IMR-90 (cell line): Measurements from ENCODE around the gene NT5C3A. TPM values are rescaled to one million over a fixed set of nuclear protein-coding genes. Genes with fewer than 3 reads are reported as not detected.
"Not testable (repeated sequence)": the region's sequence is repeated elsewhere in the genome, so short reads cannot be mapped to it uniquely, and the experiment has no call there.

Experiments used
- ATAC-seq: fragments of 200-7000 bp; cut with Tn5 transposase; 2 replicates; pipeline ENCODE4 v1.9.1; 2020; ENCODE audit warnings: low read depth, mild to moderate bottlenecking, moderate library complexity
- BruUV-seq: library from RNA; stranded (reverse); fragments of 400-500 nt; replicated peaks from 2 replicates; lab custom pipeline; 2021; lab: Mats Ljungman, UMichigan
- CTCF ChIA-PET: fragments of 300-600 bp; formaldehyde crosslinking; extraction: SDS; loops from one replicate; lab custom pipeline; 2021; ENCODE audit warnings: antibody characterized with exemption; lab: Yijun Ruan, JAX
- POLR2A ChIA-PET: fragments of 300-600 bp; sonication (Branson Sonifier 250); formaldehyde crosslinking; loops from one replicate; lab custom pipeline; 2022; ENCODE audit warnings: antibody characterized with exemption; ENCODE audit not compliant: unreplicated experiment; lab: Charles Lee
- DNase-seq: peaks from one replicate; pipeline ENCODE4 v3.0.0; 2013
- H2AFZ ChIP-seq: replicated peaks from 2 replicates; pipeline ENCODE3; 2013; ENCODE audit warnings: low read length, mild to moderate bottlenecking; ENCODE audit not compliant: poor library complexity
- H2AK5ac ChIP-seq: 2 replicates; pipeline ENCODE4 v1.6.1; 2013; ENCODE audit warnings: low read depth, low read length, inconsistent platforms
- H2AK9ac ChIP-seq: replicated peaks from 2 replicates; pipeline ENCODE3; 2013; ENCODE audit warnings: mild to moderate bottlenecking, low read depth, low read length, moderate library complexity; ENCODE audit not compliant: poor library complexity
- H2BK120ac ChIP-seq: 2 replicates; pipeline ENCODE4 v1.6.1; 2013; ENCODE audit warnings: low read depth, low read length, inconsistent platforms
- H2BK15ac ChIP-seq: 3 replicates; pipeline ENCODE4 v1.6.1; 2013; ENCODE audit warnings: low read depth, low read length, inconsistent platforms
- H2BK20ac ChIP-seq: 2 replicates; pipeline ENCODE4 v1.6.1; 2013; ENCODE audit warnings: low read depth, mild to moderate bottlenecking, inconsistent platforms, low read length, moderate library complexity
- H2BK5ac ChIP-seq: 2 replicates; pipeline ENCODE4 v1.6.1; 2013; ENCODE audit warnings: mild to moderate bottlenecking, low read depth, low read length, inconsistent platforms; ENCODE audit not compliant: poor library complexity, severe bottlenecking
- H3K14ac ChIP-seq: replicated peaks from 2 replicates; pipeline ENCODE4 v1.6.1; 2013; ENCODE audit warnings: low read depth, low read length, inconsistent platforms
- H3K18ac ChIP-seq: 2 replicates; pipeline ENCODE4 v1.6.1; 2013; ENCODE audit warnings: low read depth, low read length, control low read depth
- H3K23ac ChIP-seq: 2 replicates; pipeline ENCODE4 v1.6.1; 2013; ENCODE audit warnings: low read depth, low read length, inconsistent platforms
- H3K27ac ChIP-seq: 2 replicates; pipeline ENCODE4 v1.5.1; 2013; ENCODE audit warnings: mild to moderate bottlenecking, control low read depth, low read length; ENCODE audit not compliant: insufficient read depth
- H3K27me3 ChIP-seq: 2 replicates; pipeline ENCODE4 v1.6.1; 2013; ENCODE audit warnings: low read length; ENCODE audit not compliant: control insufficient read depth, insufficient read depth
- H3K36me3 ChIP-seq: 2 replicates; pipeline ENCODE4 v1.6.1; 2013; ENCODE audit warnings: low read length, mixed read lengths; ENCODE audit not compliant: control insufficient read depth, insufficient read depth
- H3K4ac ChIP-seq: 2 replicates; pipeline ENCODE4 v1.6.1; 2013; ENCODE audit warnings: low read depth, low read length, inconsistent platforms
- H3K4me1 ChIP-seq: 2 replicates; pipeline ENCODE4 v1.6.1; 2013; ENCODE audit warnings: low read length, mixed read lengths; ENCODE audit not compliant: control insufficient read depth, insufficient read depth
- H3K4me2 ChIP-seq: 2 replicates; pipeline ENCODE4 v1.6.1; 2013; ENCODE audit warnings: low read depth, mild to moderate bottlenecking, control low read depth, low read length, moderate library complexity
- H3K4me3 ChIP-seq: 2 replicates; pipeline ENCODE4 v1.5.1; 2013; ENCODE audit warnings: low read depth, mild to moderate bottlenecking, control low read depth, low read length, moderate library complexity; ENCODE audit not compliant: insufficient read depth
- H3K56ac ChIP-seq: 2 replicates; pipeline ENCODE4 v1.6.1; 2013; ENCODE audit warnings: low read length, inconsistent platforms; ENCODE audit not compliant: insufficient read depth; ENCODE audit errors: extremely low read depth
- H3K79me1 ChIP-seq, 2 experiments: 2 replicates each; pipeline ENCODE4 v1.6.1; 2013; ENCODE audit warnings: low read length in 2 of 2, inconsistent platforms in 1 of 2, low read depth in 1 of 2
- H3K9ac ChIP-seq: 2 replicates; pipeline ENCODE4 v1.6.1; 2013; ENCODE audit warnings: low read depth, low read length, control low read depth
- H3K9me1 ChIP-seq: 2 replicates; pipeline ENCODE4 v1.6.1; 2013; ENCODE audit warnings: low read length, inconsistent platforms; ENCODE audit not compliant: insufficient read depth
- H3K9me3 ChIP-seq: 2 replicates; pipeline ENCODE4 v1.6.1; 2013; ENCODE audit warnings: low read length; ENCODE audit not compliant: control insufficient read depth, insufficient read depth
- H4K20me1 ChIP-seq: 2 replicates; pipeline ENCODE4 v1.6.1; 2013; ENCODE audit warnings: low read length, inconsistent platforms; ENCODE audit not compliant: insufficient read depth
- H4K5ac ChIP-seq: 2 replicates; pipeline ENCODE4 v1.6.1; 2013; ENCODE audit warnings: mild to moderate bottlenecking, low read depth, low read length, control low read depth
- H4K8ac ChIP-seq, 2 experiments: 2 replicates each; pipeline ENCODE4 v1.6.1; 2013; ENCODE audit warnings: low read depth in 2 of 2, low read length in 2 of 2, control low read depth in 1 of 2, inconsistent platforms in 1 of 2
- H4K91ac ChIP-seq: 2 replicates; pipeline ENCODE4 v1.6.1; 2013; ENCODE audit warnings: low read depth, low read length, inconsistent platforms; ENCODE audit not compliant: insufficient read depth
- WGBS, 2 experiments: methylation state at CpG; one replicate each; pipeline versions ENCODE4 v1.1.5 to v1.1.7; 2013; ENCODE audit warnings: missing lambda C conversion rate in 2 of 2; ENCODE audit not compliant: insufficient read length in 1 of 2; ENCODE audit errors: extremely low coverage in 2 of 2; 5-methylcytosine and 5-hydroxymethylcytosine counted together
- dilution Hi-C: fragments of 300-500 bp; cut with HindIII; formaldehyde crosslinking; loops from one replicate; pipeline ENCODE4 v1.14.3; 2018; ENCODE audit warnings: low sequenced_read_pairs; ENCODE audit not compliant: unreplicated experiment
- in situ Hi-C: fragments of 300-500 bp; cut with MboI; formaldehyde crosslinking; loops from 3 replicates; pipeline ENCODE4 v1.14.3; 2019; ENCODE audit warnings: low sequenced_read_pairs, inconsistent platforms, mixed read lengths
- intact Hi-C: fragments of 100-400 bp; cut with micrococcal nuclease; formaldehyde crosslinking; loops from 2 replicates; pipeline ENCODE4 v1.10.0; 2022
- polyA plus RNA-seq, 3 experiments: library from polyadenylated mRNA; depleted of rRNA; stranded (reverse); fragments of >200 nt; gene quantifications; 2 replicates each; pipeline ENCODE4 v1.2.3, GENCODE V29; 2012; ENCODE audit warnings: low replicate concordance in 1 of 3
- total RNA-seq: library from RNA; depleted of rRNA; stranded (reverse); fragments of >200 nt; gene quantifications from 2 replicates; pipeline ENCODE4 v1.2.3, GENCODE V29; 2012

Gene NT5C3A
- total and polyA plus RNA-seq, 2 of the 4 experiments (the other 2 are of a cell fraction) = 11.3 to 12.2 TPM

DNA sequence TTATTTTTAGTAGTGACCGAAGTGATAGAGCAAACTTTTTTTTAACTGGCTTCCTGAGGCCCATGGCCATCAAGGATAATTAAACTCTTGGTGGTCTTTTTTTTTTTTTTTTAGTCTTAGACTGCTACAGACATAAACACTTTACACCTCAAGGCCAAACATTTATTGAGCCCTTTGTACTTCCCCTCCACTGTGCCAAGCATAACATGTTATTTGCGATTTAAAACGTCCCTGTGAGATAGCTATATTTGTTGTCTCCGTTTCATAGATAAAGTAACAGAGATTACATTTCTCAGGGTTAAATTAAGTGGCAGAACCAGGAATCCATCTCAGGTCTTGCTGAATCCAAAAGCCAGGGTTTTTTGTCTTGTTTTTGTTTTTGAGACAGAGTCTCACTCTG lies 63.2 kb downstream of the NT5C3A start:
- H3K4me2 ChIP-seq, H3K79me1 ChIP-seq, ATAC-seq, H3K4me1 ChIP-seq, POLR2A ChIA-PET, H3K56ac ChIP-seq, H2AFZ ChIP-seq, BruUV-seq, H2BK5ac ChIP-seq, DNase-seq, in situ Hi-C loops, dilution Hi-C loops, H2BK15ac ChIP-seq, H3K9me1 ChIP-seq, H3K4ac ChIP-seq, H4K91ac ChIP-seq, H3K14ac ChIP-seq, H2BK20ac ChIP-seq, H3K9ac ChIP-seq, H2BK120ac ChIP-seq, H3K27me3 ChIP-seq, H3K4me3 ChIP-seq, intact Hi-C loops, H2AK9ac ChIP-seq, CTCF ChIA-PET, H2AK5ac ChIP-seq, H3K23ac ChIP-seq, H4K5ac ChIP-seq, H3K18ac ChIP-seq, H3K9me3 ChIP-seq, H3K27ac ChIP-seq, H4K20me1 ChIP-seq: not testable (repeated sequence)
- Histone ChIP-seq H3K36me3 (peaks cover 11% of the 10 kb centered on the region), H4K8ac (0 out of 4 replicates have a peak overlapping the region, but pooled peaks of 1 of the 2 experiments have one; percentile 6)
- WGBS, 2 experiments = 80% methylated on average over 1 of the region's 4 CpGs; no CpG with 5 or more reads in 1 of the 2 experiments

DNA sequence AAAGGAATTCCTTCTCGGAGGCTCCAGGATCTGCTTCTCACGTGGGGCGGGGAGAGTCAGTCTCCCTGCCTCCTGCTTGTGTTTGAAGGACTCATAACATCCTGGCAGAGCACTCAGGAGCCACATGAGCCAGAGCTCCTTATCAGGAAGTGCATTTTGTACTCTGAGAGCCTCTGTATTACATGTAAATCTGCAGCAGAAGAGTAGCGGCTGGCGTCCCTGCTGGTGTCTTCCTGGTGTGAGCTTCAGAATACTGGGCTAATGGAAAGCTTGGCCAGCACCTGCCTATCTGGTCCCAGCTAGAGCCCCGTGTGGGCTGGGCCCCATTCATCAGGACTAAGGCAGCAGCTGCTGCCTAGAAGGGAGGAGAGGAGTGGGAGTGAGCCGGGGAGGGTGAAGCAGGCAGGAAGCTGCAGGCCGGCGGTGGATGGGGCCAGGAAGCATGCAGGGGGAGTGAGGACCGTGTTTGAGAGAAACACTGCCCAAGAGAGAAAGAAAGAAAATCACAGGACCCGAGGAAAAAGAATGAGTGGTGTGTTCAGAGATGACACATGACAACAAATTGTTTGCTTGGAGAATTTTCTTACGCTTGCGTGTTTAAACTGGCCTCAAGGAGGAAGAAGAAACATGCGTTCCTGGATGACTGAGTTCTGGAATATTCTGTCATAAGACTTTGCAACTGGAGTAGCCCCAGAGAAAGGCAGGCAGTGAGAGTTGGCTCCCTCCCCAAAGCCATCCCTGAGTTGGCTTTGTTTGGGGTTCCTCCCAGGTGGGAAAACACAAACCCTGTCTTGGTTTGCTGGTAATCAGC lies 64.0 kb downstream of the NT5C3A start:
- H3K79me1 ChIP-seq, H3K14ac ChIP-seq, CTCF ChIA-PET, H2AK5ac ChIP-seq, BruUV-seq, H3K9me1 ChIP-seq, H3K4me1 ChIP-seq, POLR2A ChIA-PET, H2BK15ac ChIP-seq, H3K9ac ChIP-seq, H2AK9ac ChIP-seq, H2AFZ ChIP-seq, H3K36me3 ChIP-seq, H4K20me1 ChIP-seq, in situ Hi-C loops, H3K18ac ChIP-seq, intact Hi-C loops, H3K27me3 ChIP-seq, H3K9me3 ChIP-seq, dilution Hi-C loops, H3K4me3 ChIP-seq: not testable (repeated sequence)
- peak; percentile 91 for ATAC-seq
- Histone ChIP-seq H2BK120ac (peak overlapping the region; percentile 52; the same call in 1 of the 2 replicates), H2BK20ac (0 out of 2 replicates have a peak overlapping the region, but pooled peaks have one; percentile 60), H3K23ac (0 out of 2 replicates have a peak overlapping the region, but pooled peaks have one; percentile 11), H4K8ac (peak overlapping the region; percentile 51 to 54; a peak in 3 of 4 replicates), H4K91ac (peak overlapping the region; percentile 66; the same call in 1 of the 2 replicates), H3K4me2 (peak overlapping the region; percentile 25), H2BK5ac (peak overlapping the region; percentile 59), H4K5ac (peak overlapping the region; percentile 10; the same call in 1 of the 2 replicates), H3K56ac (peak overlapping the region; percentile 6; the same call in 1 of the 2 replicates), H3K4ac (peak overlapping the region; percentile 85), H3K27ac (peak overlapping the region; percentile 68)
- 18% methylated on average over 3 of the region's 14 CpGs; no CpG with 5 or more reads in 1 of the 2 experiments for WGBS, 2 experiments
- DNase-seq = peak; percentile 88
